NB4 (cell line): ENCODE data around the gene EVC2.
A peak's percentile ranks its signal among the peaks of the same experiment; 100 is the strongest.
"Not testable (repeated sequence)": the region's sequence is repeated elsewhere in the genome, so short reads cannot be mapped to it uniquely, and the experiment has no call there.

ENCODE experiments used
- DNase-seq: peaks from one replicate; pipeline ENCODE4 v3.0.0; 2010; ENCODE audit warnings: low read depth
- H3K4me3 ChIP-seq: one replicate; pipeline ENCODE4 v1.5.1; 2011; ENCODE audit warnings: mild to moderate bottlenecking, low read depth, low read length, moderate library complexity
- CTCF ChIP-seq: IDR thresholded peaks from one replicate; pipeline ENCODE4 v1.5.1; 2012; ENCODE audit warnings: low read depth, low read length
- MAX ChIP-seq: IDR thresholded peaks from 2 replicates; pipeline ENCODE4 v1.6.1; 2011; ENCODE audit warnings: low read depth, low read length
- MYC ChIP-seq: IDR thresholded peaks from 2 replicates; pipeline ENCODE4 v1.6.1; 2011; ENCODE audit warnings: low read depth, low read length
- POLR2A ChIP-seq: IDR thresholded peaks from 2 replicates; pipeline ENCODE4 v1.6.1; 2011; ENCODE audit warnings: mild to moderate bottlenecking; ENCODE audit not compliant: insufficient read length; ENCODE audit errors: extremely low read depth

EVC2 gene

GRCh38 chr4:5618051-5618960 lies 90.1 kb downstream of the EVC2 start:
- H3K4me3 ChIP-seq: no peak overlapping the region
- DNase-seq: no peak
- TF ChIP-seq MAX: no peak
- TF ChIP-seq POLR2A: no peak
- TF ChIP-seq MYC: no peak
- no peak for TF ChIP-seq CTCF

- no peak overlapping the region for H3K4me3 ChIP-seq
- no peak for DNase-seq
- no peak for TF ChIP-seq MAX
- no peak for TF ChIP-seq CTCF
- TF ChIP-seq MYC: no peak
These were observed 91.9 kb downstream of the EVC2 start for GRCh38 chr4:5616331-5616950.

- TF ChIP-seq MAX (no peak), MYC (no peak), POLR2A (no peak), CTCF (no peak)
- DNase-seq: no peak
- H3K4me3 ChIP-seq: no peak overlapping the region
These were observed 92.8 kb downstream of the EVC2 start for GRCh38 chr4:5615496-5616075.

GRCh38 chr4:5611750-5612149 lies 96.6 kb downstream of the EVC2 start:
- no peak for TF ChIP-seq POLR2A
- no peak for TF ChIP-seq MYC
- TF ChIP-seq CTCF: peak; percentile 11
- TF ChIP-seq MAX: no peak
- no peak for DNase-seq
- H3K4me3 ChIP-seq: no peak overlapping the region

GRCh38 chr4:5609306-5610007 lies 98.9 kb downstream of the EVC2 start:
- no peak overlapping the region for H3K4me3 ChIP-seq
- peak; percentile 8 for DNase-seq
- TF ChIP-seq MAX: no peak
- TF ChIP-seq POLR2A: no peak

GRCh38 chr4:5593828-5594227 lies 114.5 kb downstream of the EVC2 start:
- not testable (repeated sequence) for H3K4me3 ChIP-seq, DNase-seq
